GM23248 (cell line): Measurements from ENCODE around the gene SMIM36.

Experiments used
- EZH2 ChIP-seq: fragments of 200-600 bp; sonication (generic); IDR thresholded peaks from 2 replicates; pipeline ENCODE4 v1.6.1; 2018; ENCODE audit warnings: antibody characterized with exemption, mild to moderate bottlenecking; ENCODE audit not compliant: insufficient read depth, poor library complexity, severe bottlenecking
- EZH2phosphoT487 ChIP-seq: fragments of 200-600 bp; sonication (generic); IDR thresholded peaks from 2 replicates; pipeline ENCODE4 v1.6.1; 2018; ENCODE audit warnings: antibody characterized with exemption, moderate library complexity, mild to moderate bottlenecking, low read depth; ENCODE audit not compliant: insufficient read depth

GRCh38 chr17:55452139-55452790 is 59.0 kb downstream of the SMIM36 start:
- no peak for TF ChIP-seq EZH2phosphoT487
- no peak for TF ChIP-seq EZH2
